Measurements from ENCODE around the gene AFAP1.

AFAP1 gene

DNA sequence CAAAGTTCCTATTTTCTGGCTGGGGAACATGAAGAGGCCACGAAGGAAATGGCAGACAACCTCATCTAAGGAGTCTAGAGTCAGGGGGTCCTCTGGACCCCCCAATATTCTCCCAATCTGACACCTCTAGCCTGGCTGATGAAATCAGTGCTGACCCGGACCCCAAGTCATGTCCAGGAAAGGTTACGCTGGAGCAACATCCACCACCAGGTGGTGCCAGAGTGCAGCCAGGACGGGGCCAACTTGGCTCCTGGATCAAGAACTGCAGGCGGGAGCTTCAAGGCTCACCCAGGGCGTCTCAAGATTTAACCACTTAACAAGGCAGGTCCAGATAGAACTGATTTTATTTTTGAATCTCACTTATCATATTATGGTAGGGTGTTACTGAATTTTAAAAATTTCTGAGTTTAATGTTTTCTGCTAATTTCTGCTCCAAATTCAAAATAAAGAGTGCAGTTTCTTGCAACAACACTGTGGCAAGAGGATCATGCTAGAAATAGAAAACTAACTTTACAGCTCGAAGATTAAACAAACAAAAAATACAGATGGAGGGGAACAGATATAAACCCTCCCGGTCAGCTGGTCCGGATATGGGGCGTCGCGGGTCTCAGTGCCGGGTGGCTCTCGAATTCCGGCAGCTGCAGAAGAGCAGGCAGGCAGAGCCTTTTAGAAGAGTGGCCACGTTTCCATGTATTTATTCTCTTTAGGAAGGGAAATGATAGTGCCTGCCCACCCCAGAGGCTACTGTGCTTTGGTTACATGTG, 135.5 kb downstream of the AFAP1 start:
- peak; percentile 60 for DNase-seq (ENCODE audit: low spot score)

DNA sequence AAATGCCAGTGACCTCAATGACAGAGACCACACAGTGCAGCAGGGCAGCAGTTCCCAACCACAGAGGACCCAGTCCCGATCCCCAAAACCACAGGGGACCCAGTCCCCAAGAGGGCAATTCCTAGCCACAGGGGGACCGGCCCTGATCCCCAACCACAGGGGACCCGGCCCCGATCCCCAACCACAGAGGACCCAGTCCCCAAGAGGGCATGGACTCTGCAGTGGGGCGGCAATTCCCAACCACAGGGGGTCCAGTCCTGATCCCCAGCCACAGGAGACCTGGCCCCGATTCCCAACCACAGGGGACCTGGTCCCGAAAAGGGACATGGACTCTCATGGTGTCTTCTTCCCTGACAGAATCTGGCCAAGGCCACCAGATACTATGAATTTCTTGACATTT, 136.3 kb downstream of the AFAP1 start:
- no peak for DNase-seq (ENCODE audit: low spot score)

DNA sequence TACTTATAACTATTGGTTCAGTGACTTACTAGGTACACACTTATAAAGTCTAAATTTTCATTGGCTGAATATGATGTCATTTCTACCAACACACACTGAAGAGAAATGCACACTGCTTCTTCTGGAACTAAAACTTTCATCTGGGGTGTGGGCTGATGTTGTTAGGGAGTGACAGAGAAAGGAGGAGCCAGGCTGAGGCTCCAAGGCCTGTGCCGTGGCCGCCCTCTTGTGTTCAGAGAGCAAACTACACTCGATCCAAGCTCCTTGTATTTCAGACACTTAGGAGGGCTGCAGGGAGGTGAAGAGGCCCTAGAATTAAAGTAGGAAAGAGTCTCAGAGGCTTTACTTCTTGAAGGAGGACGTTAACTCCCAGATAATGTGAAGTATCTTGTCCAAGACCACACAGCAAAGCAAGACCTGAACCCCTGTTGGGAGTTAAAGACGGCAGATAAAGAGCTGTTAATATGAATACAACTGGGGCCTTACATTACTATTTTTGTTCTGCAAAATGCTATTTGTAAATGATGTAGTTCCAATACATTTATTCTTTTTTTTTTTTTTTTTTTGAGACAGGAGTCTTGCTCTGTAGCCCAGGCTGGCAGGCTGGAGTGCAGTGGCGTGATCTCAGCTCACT, 137.5 kb downstream of the AFAP1 start:
- DNase-seq (ENCODE audit: low spot score), result peak; percentile 78

DNA sequence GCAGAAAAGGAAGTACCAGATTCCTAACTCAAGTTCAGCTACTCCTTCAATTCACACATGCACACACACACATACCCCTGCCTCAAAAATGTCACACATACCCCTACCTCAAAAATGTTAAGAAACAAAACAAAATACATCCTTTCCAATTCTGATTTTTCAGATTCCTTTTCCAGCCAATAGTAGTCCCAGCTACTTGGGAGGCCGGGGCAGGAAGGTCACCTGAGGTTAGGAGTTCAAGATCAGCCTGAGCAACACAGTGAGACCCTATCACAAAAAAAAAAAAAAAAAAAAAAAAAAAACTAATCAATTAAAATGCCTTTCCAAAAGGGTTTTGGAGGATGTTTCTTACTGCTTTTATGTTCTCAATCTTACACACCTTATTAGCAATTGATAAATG, 138.0 kb downstream of the AFAP1 start:
- no peak for DNase-seq (ENCODE audit: low spot score)

DNA sequence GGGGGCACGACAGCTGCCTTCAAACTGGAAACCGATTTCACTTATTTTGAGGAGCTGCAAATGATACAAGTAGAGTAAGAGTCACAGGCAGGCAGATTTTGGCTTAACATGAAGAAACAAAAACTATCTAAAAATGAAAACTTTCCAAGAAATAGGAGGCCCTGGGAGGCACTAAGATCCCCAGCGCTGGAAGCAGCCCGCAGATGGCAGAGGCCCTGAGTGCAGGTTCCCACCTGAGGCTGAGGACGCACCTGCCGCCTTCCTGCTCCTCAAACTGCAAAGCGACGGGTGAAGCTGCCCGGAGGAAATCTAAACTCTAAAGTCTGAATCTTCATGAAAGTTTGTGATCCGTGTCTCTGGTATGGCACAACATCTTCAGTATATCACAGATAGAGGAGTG, 138.7 kb downstream of the AFAP1 start:
- DNase-seq (ENCODE audit: low spot score), result no peak

DNA sequence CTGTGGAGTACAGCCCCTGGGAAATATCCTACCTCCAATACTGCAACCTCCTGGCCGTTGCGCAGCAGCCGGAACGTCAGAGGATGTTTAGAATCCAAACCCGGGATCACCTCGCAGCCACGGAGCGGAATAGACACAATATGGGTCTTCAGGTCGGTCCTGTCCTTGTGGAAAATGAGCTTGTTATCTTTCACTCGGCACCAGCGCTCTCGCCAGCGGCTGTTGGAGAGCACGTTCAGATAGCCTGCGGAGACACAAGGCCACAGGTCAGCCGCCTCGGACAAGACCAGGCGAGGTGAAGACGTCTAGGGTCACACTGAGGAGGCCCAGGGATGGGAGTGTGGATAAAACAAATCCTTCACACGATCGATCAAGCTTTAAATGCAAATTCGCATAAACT, 139.3 kb downstream of the AFAP1 start:
- no peak for DNase-seq (ENCODE audit: low spot score)

DNA sequence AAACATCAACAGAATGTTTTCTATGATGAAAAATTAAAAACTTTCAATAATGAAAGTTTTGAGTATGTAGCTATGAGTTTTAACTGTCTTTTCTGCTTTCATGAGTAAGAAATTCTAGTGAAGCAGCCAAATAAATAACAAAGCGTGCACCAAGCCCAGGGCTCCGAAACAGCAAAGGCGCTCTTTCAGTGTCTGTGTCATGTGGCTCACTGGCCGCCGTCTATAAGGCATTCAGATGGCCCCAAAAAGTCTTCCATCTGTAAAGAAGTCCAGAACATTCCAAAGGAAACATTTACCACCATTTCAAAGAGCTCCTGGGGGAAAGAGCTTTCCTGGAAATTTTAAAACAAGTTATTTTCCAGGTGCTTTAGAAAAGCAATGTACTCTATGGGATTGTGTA, 139.9 kb downstream of the AFAP1 start:
- no peak for DNase-seq (ENCODE audit: low spot score)

DNA sequence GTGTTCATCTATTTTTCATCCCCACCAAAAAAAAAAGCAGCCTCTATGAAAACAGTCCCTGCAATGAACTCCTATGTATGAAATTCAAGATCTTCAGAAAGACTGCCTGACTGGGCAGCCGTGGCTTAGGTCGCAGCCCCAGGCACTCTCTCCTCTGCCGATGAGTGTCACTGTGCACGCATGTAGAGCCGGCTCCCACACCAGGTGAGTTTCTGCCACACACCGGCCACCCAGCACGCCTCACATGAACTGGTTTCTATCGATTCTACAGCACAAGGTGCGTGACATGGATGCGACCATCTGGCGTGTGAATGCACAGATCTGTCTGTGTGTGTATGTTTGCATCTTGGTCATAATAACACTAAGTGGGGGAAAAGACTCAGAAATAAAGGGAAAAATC, 140.4 kb downstream of the AFAP1 start:
- no peak for DNase-seq (ENCODE audit: low spot score)

DNA sequence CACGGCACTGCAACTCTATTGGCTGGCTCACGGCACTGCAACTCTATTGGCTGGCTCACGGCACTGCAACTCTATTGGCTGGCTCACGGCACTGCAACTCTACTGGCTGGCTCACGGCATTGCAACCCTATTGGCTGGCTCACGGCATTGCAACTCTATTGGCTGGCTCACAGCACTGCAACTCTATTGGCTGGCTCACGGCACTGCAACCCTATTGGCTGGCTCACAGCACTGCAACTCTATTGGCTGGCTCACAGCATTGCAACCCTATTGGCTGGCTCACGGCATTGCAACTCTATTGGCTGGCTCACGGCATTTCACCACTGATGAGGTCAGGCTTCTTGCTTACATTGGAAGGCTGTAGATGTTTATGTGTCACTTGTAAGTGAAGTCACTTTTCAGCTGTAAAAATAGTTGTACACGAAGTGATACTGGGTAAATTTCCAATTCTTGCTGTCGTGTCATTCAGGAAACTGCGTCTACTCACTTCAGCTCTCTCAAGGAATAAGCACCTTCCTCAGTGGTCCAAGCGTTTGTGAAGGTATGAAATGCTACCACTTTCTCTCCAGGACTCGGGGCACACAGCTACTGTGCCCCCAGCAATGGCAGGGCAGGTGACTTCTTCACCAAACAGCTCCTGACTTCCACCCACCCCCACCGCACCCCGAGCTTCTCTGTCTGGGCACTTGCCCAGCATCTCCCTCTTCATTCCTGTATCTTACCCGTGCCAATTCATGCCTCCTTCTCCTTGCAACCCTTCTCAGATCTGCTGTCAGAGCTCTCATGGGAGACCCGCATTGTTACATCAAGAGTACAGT, 141.3 kb downstream of the AFAP1 start:
- DNase-seq (ENCODE audit: low spot score), result no peak

DNA sequence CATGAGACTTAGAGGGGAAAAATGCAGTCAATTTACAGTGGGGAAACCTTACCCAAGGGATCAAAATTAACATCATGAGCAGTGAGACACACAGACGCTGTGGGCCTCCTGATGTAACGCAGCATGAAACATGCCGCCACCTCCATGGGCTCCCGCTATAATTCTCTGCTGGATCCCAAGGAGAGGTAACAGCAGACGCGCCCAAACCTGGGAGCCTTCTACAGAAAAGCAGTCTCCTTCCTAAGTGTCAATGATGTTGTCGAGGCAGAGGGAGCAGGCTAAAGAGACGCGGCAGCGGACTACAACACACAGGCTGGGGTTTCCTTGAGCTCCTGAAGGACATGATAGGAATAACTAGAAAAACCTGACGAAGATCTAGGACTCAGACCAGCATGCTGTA, 142.3 kb downstream of the AFAP1 start:
- DNase-seq (ENCODE audit: low spot score), result no peak

DNA sequence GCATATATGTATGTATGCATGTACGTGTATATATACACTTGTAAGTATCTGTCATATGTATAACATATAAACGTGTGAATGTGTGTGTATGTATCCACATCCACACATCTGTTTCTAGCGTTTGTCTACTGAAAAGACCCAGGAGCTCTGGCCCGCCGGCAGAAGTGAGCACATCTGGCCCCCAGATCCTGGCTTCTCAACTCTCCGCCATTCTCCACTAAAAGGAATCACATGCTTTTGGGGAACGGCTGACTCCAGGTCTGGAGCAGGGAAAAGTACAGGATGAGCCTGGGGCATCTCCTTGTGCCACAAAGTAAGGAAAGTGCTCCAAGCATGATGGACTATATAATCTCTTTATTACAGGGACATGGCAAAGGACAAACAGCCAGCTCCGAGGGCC, 143.7 kb downstream of the AFAP1 start:
- DNase-seq (ENCODE audit: low spot score), result no peak

DNA sequence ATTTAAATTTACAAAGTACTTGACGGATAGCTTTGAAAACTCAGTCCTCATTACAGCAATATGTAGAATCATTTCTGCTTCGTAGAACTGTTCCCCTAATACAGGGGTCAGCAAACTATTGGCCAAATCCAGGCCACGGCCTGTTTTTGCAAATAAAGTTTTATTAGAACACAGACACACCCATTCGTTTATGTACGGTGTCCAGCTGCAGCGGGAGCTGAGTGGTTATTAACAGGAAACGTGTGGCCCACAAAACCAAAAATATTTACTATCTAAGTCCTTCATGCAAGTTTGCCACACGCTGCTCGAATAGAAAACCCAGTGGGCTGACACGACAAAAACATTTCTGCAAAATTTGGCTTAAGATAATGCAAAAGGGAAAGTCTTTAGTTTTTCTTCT, 146.5 kb downstream of the AFAP1 start:
- no peak for DNase-seq (ENCODE audit: low spot score)

DNA sequence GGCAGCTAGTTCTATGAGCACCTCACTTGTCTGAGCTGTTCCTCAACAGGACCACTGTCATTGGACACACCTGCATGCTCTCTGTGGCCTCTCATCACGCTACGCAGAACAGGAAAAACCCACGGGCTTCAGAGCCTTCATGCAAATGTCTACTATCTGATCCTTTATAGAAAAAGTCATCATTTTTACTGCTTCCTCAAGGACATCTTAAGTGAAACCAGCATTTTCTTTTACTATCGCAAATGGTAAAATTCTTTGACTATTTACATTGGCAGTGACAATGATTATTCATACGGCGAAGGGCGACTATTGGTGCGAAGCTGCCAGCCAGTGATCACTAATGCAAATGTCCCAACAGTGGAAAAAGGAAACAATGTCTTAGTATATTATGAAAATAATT, 147.0 kb downstream of the AFAP1 start:
- DNase-seq (ENCODE audit: low spot score), result no peak

DNA sequence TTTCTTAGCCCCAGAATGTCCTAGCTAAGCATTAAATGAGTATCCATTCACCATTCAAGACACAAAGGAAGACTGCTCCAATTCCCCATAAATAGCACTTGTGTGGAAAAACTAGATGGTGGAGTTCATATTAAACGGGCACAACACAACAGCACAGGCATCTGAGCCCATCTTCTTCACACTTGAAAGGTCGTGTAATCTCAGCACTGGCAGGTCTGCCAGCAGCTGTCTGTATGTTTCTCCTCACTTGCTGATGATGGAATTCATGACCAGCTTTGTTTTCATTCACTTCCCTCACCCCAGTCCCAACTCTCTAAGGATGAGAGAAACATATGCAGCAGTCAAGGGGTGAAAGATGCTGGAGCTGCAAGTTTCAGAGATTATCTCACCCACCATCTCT, 148.7 kb downstream of the AFAP1 start:
- DNase-seq (ENCODE audit: low spot score), result no peak

DNA sequence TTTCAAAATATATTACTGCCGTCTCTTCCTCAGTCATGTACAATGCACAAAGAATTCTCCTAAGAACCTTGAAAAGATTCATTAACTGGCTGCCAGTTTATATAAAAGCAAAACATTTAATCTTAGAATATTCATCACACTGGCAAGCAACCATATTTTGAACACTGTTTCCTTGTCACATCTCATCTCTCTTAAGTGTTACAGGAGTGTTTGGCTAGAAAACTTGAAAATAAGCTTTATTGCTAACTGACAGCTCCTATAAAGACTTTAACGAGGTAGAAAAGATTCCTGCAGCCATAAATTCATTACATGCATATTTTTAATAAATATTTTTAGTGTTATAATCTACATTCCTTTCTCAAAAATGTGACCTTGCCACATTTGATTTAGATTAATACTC, 149.6 kb downstream of the AFAP1 start:
- no peak for DNase-seq (ENCODE audit: low spot score)

DNA sequence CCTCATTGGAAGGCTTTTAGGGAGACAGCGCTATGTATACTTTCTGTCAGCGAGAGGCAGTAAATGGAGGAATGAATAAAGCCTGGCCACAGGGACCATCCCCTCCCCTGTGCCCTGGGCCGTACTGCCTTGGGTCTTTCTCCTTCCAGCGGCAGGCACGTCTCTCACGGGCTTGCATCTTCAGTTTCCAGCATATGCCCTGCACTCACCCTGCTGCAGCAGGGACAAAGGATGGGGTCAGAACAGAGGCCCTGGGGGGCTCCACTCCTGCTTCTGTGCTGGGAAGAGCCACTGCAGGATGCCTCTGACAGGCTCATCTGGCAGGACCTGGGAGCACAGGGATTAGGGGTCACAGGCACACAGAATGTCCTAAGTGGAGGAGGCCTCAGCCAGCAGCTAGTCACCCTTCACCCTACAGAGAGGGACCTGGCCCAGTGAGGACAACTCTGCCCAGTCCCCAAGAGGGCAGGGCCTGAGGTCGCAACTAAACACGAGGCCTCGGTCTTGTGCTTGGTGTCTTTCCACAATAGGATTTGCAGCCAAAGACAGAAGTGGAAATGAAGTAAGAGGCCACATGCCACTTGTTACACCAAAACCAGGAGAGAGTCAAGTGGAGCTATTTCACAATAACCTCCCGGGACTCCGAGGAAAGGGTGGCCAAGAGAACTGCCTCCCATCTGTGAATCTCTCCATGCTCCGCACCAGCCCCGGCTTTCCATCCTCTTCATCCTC, 150.8 kb downstream of the AFAP1 start:
- no peak for DNase-seq (ENCODE audit: low spot score)

DNA sequence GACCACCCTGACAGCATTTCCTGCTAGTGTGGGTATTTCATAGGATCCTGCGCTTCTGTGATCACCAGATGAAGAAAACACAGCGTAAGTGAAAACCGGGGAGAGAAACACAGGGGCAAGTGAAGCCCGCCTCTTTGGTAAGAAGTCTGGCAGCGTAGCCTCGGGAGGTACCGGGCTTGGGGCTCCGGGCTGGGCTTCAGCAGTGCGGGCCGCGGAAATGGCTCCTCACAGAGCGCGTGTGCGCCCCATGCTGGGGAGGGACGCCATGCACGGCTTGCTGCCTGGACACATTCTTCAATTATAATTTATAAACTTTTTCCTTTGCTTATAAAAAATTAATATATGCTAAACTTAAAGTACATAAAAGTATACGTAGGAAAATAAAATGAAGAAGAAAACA, 151.5 kb downstream of the AFAP1 start:
- no peak for DNase-seq (ENCODE audit: low spot score)

DNA sequence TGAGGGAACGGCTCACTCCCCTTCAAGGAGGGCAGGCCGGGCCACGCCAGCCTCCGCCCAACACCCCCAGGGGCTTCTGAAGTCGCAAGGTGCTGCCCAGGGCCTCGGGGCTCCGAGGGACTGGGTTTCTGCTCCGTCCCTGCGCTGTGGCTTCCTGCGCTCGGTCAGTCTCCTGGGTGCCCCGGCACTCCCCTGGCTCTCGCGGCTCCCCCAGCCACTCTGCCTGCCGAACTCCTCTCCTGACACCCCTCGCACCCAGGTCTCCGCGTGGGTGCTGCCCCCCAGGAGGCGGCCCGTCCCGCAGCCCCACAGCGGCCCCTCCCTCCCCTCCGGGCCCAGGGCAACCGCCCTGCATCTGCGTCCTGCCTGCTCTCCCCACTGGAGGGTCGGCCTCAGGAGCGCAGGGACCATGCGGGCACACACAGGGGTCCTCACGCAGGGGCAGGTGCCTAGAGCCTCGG, 151.9 kb downstream of the AFAP1 start:
- DNase-seq (ENCODE audit: low spot score), result no peak

DNA sequence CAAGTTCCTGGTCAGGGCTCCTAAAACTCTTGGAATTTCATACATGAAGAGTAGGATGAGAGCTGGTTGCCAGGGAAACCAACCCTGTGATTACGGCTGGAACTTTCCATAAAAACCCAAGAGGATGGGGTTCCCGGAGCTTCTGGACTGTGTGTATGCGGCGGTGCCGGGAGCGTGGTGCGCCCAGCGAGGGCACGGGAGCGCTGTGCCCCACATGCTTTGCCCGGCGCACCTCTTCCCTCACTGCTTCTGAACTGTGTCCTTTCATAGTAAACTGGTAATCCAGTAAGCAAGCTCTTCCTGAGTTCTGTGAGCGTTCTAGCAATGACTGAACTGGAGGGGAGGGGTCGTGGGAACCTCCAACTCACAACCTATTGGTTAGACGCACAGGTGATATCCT, 152.6 kb downstream of the AFAP1 start:
- no peak for DNase-seq (ENCODE audit: low spot score)

DNA sequence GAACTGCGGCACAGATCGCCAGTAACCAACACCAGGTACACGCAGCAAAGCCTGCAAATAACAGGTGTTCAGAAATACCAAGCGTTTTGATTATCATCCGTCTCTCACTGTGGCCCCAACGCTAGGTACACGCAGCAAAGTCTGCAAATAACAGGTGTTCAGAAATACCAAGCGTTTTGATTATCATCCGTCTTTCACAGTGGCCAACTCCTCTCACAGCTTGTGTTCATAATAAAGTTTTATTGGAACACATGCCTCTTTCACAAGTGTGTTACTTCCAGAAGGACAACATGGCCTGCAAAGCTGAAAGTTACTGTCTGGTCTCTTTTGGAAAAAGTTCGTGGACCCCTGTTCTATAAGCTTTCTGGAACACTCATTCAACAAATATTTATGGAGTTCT, 153.1 kb downstream of the AFAP1 start:
- no peak for DNase-seq (ENCODE audit: low spot score)

DNA sequence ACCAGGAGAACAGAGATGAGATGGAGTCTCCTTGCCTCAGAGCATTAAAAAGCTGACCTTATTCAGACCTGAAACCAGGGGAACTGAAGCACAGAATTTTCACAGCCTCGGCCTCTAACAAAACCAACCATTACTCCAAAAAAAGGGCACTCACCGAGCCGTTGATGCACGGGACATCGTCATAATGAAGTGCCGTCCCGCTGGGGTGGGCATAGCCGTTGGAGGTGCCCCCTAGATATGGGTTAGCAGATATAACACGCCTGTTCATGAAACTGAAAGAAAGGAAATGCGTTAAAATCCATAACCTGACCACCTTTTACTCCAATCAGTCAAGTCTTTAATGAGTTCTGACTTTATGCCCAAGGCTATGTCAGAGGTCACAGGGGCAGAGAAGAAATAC, 153.6 kb downstream of the AFAP1 start:
- DNase-seq (ENCODE audit: low spot score), result no peak

DNA sequence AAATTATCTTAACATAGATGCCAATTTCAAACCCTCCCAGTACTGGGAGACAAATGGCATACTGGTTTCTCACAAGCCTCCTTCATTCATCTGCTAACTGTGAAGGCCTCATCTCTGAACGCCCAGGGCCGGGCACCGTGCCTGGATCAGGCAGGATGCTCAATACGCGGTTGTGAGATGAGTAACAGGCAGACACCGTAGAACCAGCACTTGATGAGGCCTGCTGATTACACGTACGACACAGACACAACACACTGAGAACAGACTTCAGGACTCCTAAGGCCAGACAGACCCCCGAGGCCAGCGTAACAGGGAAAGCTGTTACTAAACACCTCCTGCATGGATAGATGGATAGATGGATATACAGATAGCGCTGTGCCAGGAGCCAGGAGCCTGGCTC, 154.6 kb downstream of the AFAP1 start:
- peak; percentile 70 for DNase-seq (ENCODE audit: low spot score)

Data from kidney capillary endothelial cell (primary cell).